A673 (cell line): ENCODE results near the gene PAK1. TPM values are rescaled to one million over a fixed set of nuclear protein-coding genes. Genes with fewer than 3 reads are reported as not detected.

ENCODE experiments used
- BruUV-seq: library from RNA; stranded (reverse); fragments of 400-500 nt; replicated peaks from 2 replicates; lab custom pipeline; 2021; lab: Mats Ljungman, UMichigan
- CTCF ChIA-PET: fragments of 300-600 bp; sonication (Branson Sonifier 250); formaldehyde crosslinking; loops from one replicate; lab custom pipeline; 2022; ENCODE audit warnings: antibody characterized with exemption; lab: Charles Lee
- POLR2A ChIA-PET: fragments of 300-600 bp; sonication (Branson Sonifier 250); formaldehyde crosslinking; loops from one replicate; lab custom pipeline; 2022; ENCODE audit warnings: antibody characterized with exemption; ENCODE audit not compliant: low non-redundant PET; lab: Charles Lee
- DNase-seq: peaks from one replicate; pipeline ENCODE4 v3.0.0-alpha.2; 2015; ENCODE audit warnings: low spot score
- H3K27ac ChIP-seq: fragments of 200-600 bp; sonication (generic); 2 replicates; pipeline ENCODE4 v1.5.1; 2016; ENCODE audit warnings: mixed run types, low read depth, mild to moderate bottlenecking, mixed read lengths, antibody characterized with exemption, low read length; ENCODE audit not compliant: poor library complexity, severe bottlenecking
- H3K27me3 ChIP-seq: fragments of 200-600 bp; sonication (generic); replicated peaks from 2 replicates; pipeline ENCODE4 v1.6.1; 2017; ENCODE audit warnings: mixed run types, low read depth, mild to moderate bottlenecking, mixed read lengths, antibody characterized with exemption, low read length; ENCODE audit not compliant: insufficient read depth, poor library complexity
- H3K36me3 ChIP-seq: fragments of 200-600 bp; sonication (generic); 2 replicates; pipeline ENCODE4 v1.6.1; 2016; ENCODE audit warnings: mixed run types, mild to moderate bottlenecking, mixed read lengths, antibody characterized with exemption, low read length; ENCODE audit not compliant: insufficient read depth, poor library complexity, severe bottlenecking
- H3K4me1 ChIP-seq: fragments of 200-600 bp; sonication (generic); 2 replicates; pipeline ENCODE4 v1.6.1; 2017; ENCODE audit warnings: mixed run types, mild to moderate bottlenecking, mixed read lengths, antibody characterized with exemption, low read length; ENCODE audit not compliant: insufficient read depth, poor library complexity, severe bottlenecking
- H3K4me3 ChIP-seq: fragments of 200-600 bp; sonication (generic); 2 replicates; pipeline ENCODE4 v1.5.1; 2016; ENCODE audit warnings: low read depth, mixed run types, mild to moderate bottlenecking, mixed read lengths, low read length; ENCODE audit not compliant: poor library complexity, severe bottlenecking
- H3K9me3 ChIP-seq: fragments of 200-600 bp; sonication (generic); 2 replicates; pipeline ENCODE4 v1.6.1; 2016; ENCODE audit warnings: mixed run types, low read depth, mild to moderate bottlenecking, mixed read lengths, antibody characterized with exemption, low read length; ENCODE audit not compliant: poor library complexity, severe bottlenecking
- EZH2 ChIP-seq: fragments of 200-600 bp; sonication (generic); IDR thresholded peaks from 2 replicates; pipeline ENCODE4 v1.6.1; 2017; ENCODE audit warnings: borderline replicate concordance, low read depth, mild to moderate bottlenecking, mixed read lengths, antibody characterized with exemption, low read length; ENCODE audit not compliant: poor library complexity, severe bottlenecking
- intact Hi-C: fragments of 100-400 bp; cut with micrococcal nuclease; formaldehyde crosslinking; loops from one replicate; pipeline ENCODE4 v1.10.0; 2022; ENCODE audit not compliant: unreplicated experiment
- total RNA-seq: library from RNA; stranded (reverse); gene quantifications from 2 replicates; pipeline ENCODE4 v1.2.3, GENCODE V29; 2021
- TF ChIP-seq, protein P1 (sequence below): fragments of 300-800, 200-600 bp; sonication (generic); conservative IDR thresholded peaks from 2 replicates; pipeline ENCODE4 v1.5.1; 2017; ENCODE audit warnings: low read depth, mild to moderate bottlenecking, antibody characterized with exemption, low read length, moderate library complexity, mixed read lengths

The PAK1 gene
- total RNA-seq, 1 experiment from 2014 or later = 44.2 TPM

DNA sequence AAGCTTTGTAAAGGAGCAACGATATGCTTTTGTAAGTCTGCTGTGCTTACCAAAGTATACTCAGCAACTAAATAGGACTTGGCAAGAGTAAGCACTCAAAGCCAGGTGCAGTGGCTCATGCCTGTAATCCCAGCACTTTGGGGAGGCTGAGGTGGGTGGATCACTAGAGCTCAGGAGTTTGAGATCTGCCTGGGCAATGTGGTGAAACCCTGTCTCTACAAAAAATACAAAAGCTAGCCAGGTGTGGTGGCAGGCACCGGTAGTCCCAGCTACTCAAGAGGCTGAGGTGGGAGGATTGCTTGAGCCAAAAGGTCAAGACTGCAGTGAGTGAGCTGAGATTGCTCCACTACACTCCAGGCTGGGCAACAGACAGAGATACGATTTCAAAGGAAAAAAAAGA lies 67.5 kb downstream of the PAK1 start:
- ChIA-PET CTCF (no interaction called here), POLR2A (no interaction called here)
- intact Hi-C loops = no loop called here
- Histone ChIP-seq H3K27ac (no peak overlapping the region), H3K4me1 (peaks cover 31% of the 10 kb centered on the region), H3K27me3 (no peaks in the 10 kb centered on the region), H3K4me3 (no peak overlapping the region), H3K9me3 (no peaks in the 10 kb centered on the region), H3K36me3 (no peaks in the 10 kb centered on the region)
- TF ChIP-seq, protein P1, sequence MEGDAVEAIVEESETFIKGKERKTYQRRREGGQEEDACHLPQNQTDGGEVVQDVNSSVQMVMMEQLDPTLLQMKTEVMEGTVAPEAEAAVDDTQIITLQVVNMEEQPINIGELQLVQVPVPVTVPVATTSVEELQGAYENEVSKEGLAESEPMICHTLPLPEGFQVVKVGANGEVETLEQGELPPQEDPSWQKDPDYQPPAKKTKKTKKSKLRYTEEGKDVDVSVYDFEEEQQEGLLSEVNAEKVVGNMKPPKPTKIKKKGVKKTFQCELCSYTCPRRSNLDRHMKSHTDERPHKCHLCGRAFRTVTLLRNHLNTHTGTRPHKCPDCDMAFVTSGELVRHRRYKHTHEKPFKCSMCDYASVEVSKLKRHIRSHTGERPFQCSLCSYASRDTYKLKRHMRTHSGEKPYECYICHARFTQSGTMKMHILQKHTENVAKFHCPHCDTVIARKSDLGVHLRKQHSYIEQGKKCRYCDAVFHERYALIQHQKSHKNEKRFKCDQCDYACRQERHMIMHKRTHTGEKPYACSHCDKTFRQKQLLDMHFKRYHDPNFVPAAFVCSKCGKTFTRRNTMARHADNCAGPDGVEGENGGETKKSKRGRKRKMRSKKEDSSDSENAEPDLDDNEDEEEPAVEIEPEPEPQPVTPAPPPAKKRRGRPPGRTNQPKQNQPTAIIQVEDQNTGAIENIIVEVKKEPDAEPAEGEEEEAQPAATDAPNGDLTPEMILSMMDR = no peak
- no peak for TF ChIP-seq EZH2
- no TSS peak for BruUV-seq
- no peak for DNase-seq

DNA sequence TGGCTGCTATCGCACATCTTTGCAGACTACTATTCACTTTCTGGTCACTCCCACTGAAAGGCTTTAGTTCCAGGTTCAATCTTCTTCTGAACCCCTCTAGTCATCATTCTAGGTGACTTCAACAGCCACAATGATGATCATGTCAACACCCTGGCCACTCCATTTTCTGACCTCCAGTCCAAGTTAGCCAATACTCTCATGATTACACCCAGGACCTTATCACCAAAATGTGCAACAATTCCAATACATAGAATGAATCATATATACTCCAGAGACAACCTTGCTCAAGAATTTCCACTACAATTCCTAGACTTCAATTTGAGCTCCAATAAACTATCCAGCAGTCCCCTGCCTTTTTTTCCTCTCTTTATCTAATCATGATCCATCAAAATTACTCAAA lies 70.7 kb downstream of the PAK1 start:
- Histone ChIP-seq H3K9me3 (no peaks in the 10 kb centered on the region), H3K27me3 (no peaks in the 10 kb centered on the region), H3K4me3 (no peak overlapping the region), H3K36me3 (no peaks in the 10 kb centered on the region), H3K4me1 (peaks cover 19% of the 10 kb centered on the region), H3K27ac (no peak overlapping the region)
- no peak for DNase-seq
- POLR2A ChIA-PET = no interaction called here
- CTCF ChIA-PET = no interaction called here
- BruUV-seq = no TSS peak
- intact Hi-C loops = no loop called here
- no peak for TF ChIP-seq EZH2
- TF ChIP-seq, protein P1 = no peak

DNA sequence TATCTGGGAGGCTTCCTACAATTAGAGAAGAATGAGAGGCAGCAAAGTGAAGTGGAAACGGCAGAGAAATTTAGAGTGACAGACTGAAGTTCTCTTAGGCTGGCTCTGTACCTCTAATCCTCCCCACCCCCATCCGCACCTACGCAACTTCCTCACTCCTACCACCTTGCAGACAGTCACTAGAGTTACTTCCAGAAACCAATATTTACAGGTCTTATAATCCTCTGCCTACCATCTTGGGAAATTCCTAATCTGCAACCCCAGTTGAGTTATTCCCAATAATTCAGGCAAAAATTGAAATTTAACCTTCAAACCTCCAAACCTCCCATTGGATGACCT lies 71.7 kb downstream of the PAK1 start:
- Histone ChIP-seq H3K27me3 (no peaks in the 10 kb centered on the region), H3K27ac (no peak overlapping the region), H3K36me3 (no peaks in the 10 kb centered on the region), H3K9me3 (no peaks in the 10 kb centered on the region), H3K4me1 (peaks cover 9% of the 10 kb centered on the region), H3K4me3 (no peak overlapping the region)
- intact Hi-C loops = no loop called here
- ChIA-PET POLR2A (no interaction called here), CTCF (no interaction called here)
- DNase-seq = no peak
- TF ChIP-seq, protein P1 = no peak
- TF ChIP-seq EZH2 = no peak
- no TSS peak for BruUV-seq
